Smooth muscle cell (in vitro differentiated cells): ENCODE results near the gene MED12L. TPM values are rescaled to one million over a fixed set of nuclear protein-coding genes. Genes with fewer than 3 reads are reported as not detected.
"Not testable (repeated sequence)": the region's sequence is repeated elsewhere in the genome, so short reads cannot be mapped to it uniquely, and the experiment has no call there.

ENCODE experiments used
- DNase-seq: peaks from one replicate; lab custom pipeline; 2025; ENCODE audit not compliant: unreplicated experiment; lab: John Stamatoyannopoulos, UW
- H2AFZ ChIP-seq: fragments of 200-600 bp; sonication (generic); 2 replicates; pipeline ENCODE4 v1.6.0; 2016; ENCODE audit warnings: antibody characterized with exemption, low read depth, mild to moderate bottlenecking
- H3F3A ChIP-seq: fragments of 200-600 bp; sonication (generic); 2 replicates; pipeline ENCODE4 v1.6.0; 2017; ENCODE audit warnings: antibody characterized with exemption, low read depth
- H3K27ac ChIP-seq: fragments of 200-600 bp; sonication (generic); 2 replicates; pipeline ENCODE4 v1.5.1; 2016; ENCODE audit warnings: low read depth, mild to moderate bottlenecking
- H3K27me3 ChIP-seq: fragments of 200-600 bp; sonication (generic); 2 replicates; pipeline ENCODE4 v1.6.1; 2016; ENCODE audit warnings: low read depth, mild to moderate bottlenecking
- H3K36me3 ChIP-seq: fragments of 200-600 bp; sonication (generic); 2 replicates; pipeline ENCODE4 v1.5.1; 2016; ENCODE audit warnings: low read depth
- H3K4me1 ChIP-seq: fragments of 200-600 bp; sonication (generic); 2 replicates; pipeline ENCODE4 v1.5.1; 2016; ENCODE audit warnings: low read depth
- H3K4me2 ChIP-seq: fragments of 200-600 bp; sonication (generic); 2 replicates; pipeline ENCODE4 v1.6.0; 2016; ENCODE audit warnings: mild to moderate bottlenecking
- H3K4me3 ChIP-seq: fragments of 200-600 bp; sonication (generic); 2 replicates; pipeline ENCODE4 v1.5.1; 2016; ENCODE audit warnings: mild to moderate bottlenecking
- H3K79me2 ChIP-seq: fragments of 200-600 bp; sonication (generic); 2 replicates; pipeline ENCODE4 v1.6.0; 2016; ENCODE audit warnings: low read depth, mild to moderate bottlenecking
- H3K9ac ChIP-seq: fragments of 200-600 bp; sonication (generic); 2 replicates; pipeline ENCODE4 v1.6.0; 2016; ENCODE audit warnings: low read depth
- H3K9me3 ChIP-seq: fragments of 200-600 bp; sonication (generic); replicated peaks from 2 replicates; pipeline ENCODE4 v1.5.1; 2016; ENCODE audit warnings: low read depth
- H4K20me1 ChIP-seq: fragments of 200-600 bp; sonication (generic); 2 replicates; pipeline ENCODE4 v1.6.0; 2016; ENCODE audit warnings: low read depth
- WGBS: methylation state at CpG from one replicate; pipeline ENCODE4 v1.1.7; 2016; ENCODE audit warnings: low lambda C conversion rate; 5-methylcytosine and 5-hydroxymethylcytosine counted together
- polyA plus RNA-seq: library from polyadenylated mRNA; unstranded; fragments of >200 nt; fragmentation: Nextera tagmentation; extraction: Ambion mirVana; gene quantifications from 2 replicates; pipeline ENCODE4 v1.2.1, GENCODE V29; 2016
- total RNA-seq: library from RNA; depleted of rRNA; stranded (reverse); fragments of >200 nt; gene quantifications from 2 replicates; pipeline ENCODE4 v1.2.3, GENCODE V29; 2014
- TF ChIP-seq, protein P1 (sequence below): fragments of 200-600 bp; sonication (generic); IDR thresholded peaks from 2 replicates; pipeline ENCODE4 v1.5.1; 2017; ENCODE audit warnings: borderline replicate concordance, mild to moderate bottlenecking, antibody characterized with exemption; ENCODE audit not compliant: insufficient read depth, poor library complexity, severe bottlenecking

Gene MED12L
- total and polyA plus RNA-seq, 2 experiments from 2014 or later = 0.26 to 1.5 TPM

DNA sequence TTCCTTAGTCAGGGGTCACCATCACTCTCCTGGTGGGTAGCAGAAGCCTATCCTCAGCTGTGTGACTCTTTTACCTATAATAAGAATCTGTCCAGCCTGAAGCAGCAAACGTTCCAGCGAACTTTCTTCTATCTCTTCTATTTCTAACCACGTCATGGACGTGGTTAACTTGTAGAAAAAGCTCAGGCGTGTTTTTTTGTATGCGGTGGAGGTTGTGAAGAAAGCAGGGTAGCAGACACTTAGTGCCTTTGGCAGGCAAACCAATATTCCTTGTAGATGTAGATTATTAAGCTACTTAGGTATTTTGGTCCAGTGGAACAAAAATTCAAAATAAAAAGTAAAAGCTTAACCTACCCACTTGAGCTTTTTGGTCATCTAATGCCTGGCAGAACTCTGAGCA is 149.4 kb downstream of the MED12L start:
- WGBS = 95% methylated on average over 6 of the region's 6 CpGs
- Histone ChIP-seq H3K79me2 (no peaks in the 10 kb centered on the region), H3K27me3 (no peaks in the 10 kb centered on the region), H3K4me1 (no peaks in the 10 kb centered on the region), H3K4me3 (no peak overlapping the region), H3K9me3 (no peaks in the 10 kb centered on the region), H4K20me1 (no peaks in the 10 kb centered on the region), H3K4me2 (no peak overlapping the region), H3K36me3 (no peaks in the 10 kb centered on the region), H3K27ac (no peak overlapping the region), H2AFZ (no peak overlapping the region), H3F3A (no peaks in the 10 kb centered on the region), H3K9ac (no peak overlapping the region)
- no peak for DNase-seq
- TF ChIP-seq, protein P1, sequence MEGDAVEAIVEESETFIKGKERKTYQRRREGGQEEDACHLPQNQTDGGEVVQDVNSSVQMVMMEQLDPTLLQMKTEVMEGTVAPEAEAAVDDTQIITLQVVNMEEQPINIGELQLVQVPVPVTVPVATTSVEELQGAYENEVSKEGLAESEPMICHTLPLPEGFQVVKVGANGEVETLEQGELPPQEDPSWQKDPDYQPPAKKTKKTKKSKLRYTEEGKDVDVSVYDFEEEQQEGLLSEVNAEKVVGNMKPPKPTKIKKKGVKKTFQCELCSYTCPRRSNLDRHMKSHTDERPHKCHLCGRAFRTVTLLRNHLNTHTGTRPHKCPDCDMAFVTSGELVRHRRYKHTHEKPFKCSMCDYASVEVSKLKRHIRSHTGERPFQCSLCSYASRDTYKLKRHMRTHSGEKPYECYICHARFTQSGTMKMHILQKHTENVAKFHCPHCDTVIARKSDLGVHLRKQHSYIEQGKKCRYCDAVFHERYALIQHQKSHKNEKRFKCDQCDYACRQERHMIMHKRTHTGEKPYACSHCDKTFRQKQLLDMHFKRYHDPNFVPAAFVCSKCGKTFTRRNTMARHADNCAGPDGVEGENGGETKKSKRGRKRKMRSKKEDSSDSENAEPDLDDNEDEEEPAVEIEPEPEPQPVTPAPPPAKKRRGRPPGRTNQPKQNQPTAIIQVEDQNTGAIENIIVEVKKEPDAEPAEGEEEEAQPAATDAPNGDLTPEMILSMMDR = no peak

DNA sequence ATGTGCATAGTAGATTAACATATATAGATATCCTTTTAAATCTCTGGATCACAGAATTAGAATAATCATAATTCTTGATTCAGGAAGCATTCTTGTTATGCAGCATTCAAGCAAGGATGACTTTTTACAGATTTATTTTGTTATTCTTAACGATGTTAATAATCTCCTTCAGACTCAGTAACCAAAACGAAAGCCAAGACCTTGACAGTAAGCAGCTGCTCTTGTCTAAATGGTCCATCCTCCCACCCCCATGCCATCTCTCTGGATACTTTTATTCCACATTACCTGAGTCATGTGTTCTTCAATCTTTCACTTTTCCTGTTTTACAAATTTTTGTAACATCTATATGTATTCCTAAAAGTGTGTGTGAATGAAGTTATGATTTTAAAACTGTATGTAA is 150.9 kb downstream of the MED12L start:
- no peak overlapping the region for H3K4me2 ChIP-seq
- H3K27me3 ChIP-seq = no peaks in the 10 kb centered on the region
- H3K4me3 ChIP-seq = no peak overlapping the region
- 66% methylated on average over 2 of the region's 2 CpGs for WGBS
- H3K27ac ChIP-seq = no peak overlapping the region
- no peaks in the 10 kb centered on the region for H3K36me3 ChIP-seq
- no peak overlapping the region for H2AFZ ChIP-seq
- H3K79me2 ChIP-seq = no peaks in the 10 kb centered on the region
- H4K20me1 ChIP-seq = no peaks in the 10 kb centered on the region
- H3K4me1 ChIP-seq = no peaks in the 10 kb centered on the region
- DNase-seq = no peak
- no peaks in the 10 kb centered on the region for H3K9me3 ChIP-seq
- TF ChIP-seq, protein P1 = no peak
- H3F3A ChIP-seq = no peaks in the 10 kb centered on the region
- no peak overlapping the region for H3K9ac ChIP-seq

DNA sequence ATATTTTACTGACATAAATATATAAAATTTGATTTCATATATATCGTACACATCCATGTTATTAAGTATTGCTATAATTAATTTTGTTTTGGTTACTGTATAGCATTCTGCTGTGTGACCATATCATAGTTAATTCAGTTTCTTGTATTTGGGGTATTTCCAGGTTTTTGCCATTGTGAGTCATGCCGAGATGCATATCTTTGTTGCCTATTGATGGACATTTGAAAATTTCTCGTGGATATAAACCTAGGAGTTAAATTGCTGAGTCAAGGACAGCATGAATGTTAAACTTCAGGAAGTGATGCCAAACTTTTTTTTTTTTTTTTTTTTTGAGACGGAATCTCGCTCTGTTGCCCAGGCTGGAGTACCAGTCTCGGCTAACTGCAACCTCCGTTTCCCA is 151.3 kb downstream of the MED12L start:
- 98% methylated on average over 7 of the region's 7 CpGs for WGBS
- Histone ChIP-seq H4K20me1 (no peaks in the 10 kb centered on the region), H3K9ac (no peak overlapping the region), H3F3A (no peaks in the 10 kb centered on the region), H3K9me3 (no peaks in the 10 kb centered on the region), H3K36me3 (no peaks in the 10 kb centered on the region), H2AFZ (no peak overlapping the region), H3K27me3 (no peaks in the 10 kb centered on the region), H3K27ac (no peak overlapping the region), H3K4me1 (no peaks in the 10 kb centered on the region), H3K4me2 (no peak overlapping the region), H3K79me2 (no peaks in the 10 kb centered on the region), H3K4me3 (no peak overlapping the region)
- TF ChIP-seq, protein P1 = no peak
- no peak for DNase-seq

DNA sequence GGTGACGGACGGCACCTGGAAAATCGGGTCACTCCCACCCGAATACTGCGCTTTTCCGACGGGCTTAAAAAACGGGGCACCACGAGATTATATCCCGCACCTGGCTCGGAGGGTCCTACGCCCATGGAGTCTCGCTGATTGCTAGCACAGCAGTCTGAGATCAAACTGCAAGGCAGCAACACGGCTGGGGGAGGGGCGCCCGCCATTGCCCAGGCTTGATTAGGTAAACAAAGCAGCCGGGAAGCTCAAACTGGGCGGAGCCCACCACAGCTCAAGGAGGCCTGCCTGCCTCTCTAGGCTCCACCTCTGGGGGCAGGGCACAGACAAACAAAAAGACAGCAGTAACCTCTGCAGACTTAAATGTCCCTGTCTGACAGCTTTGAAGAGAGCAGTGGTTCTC is 156.5 kb downstream of the MED12L start:
- not testable (repeated sequence) for DNase-seq
- WGBS = 82% methylated on average over 16 of the region's 18 CpGs

More for the DNA sequence above, 156.5 kb downstream of the MED12L start:
- not testable (repeated sequence) for H3K79me2 ChIP-seq, H3K9me3 ChIP-seq, H4K20me1 ChIP-seq, H3K36me3 ChIP-seq, H3K4me3 ChIP-seq, H3K27ac ChIP-seq, H3K27me3 ChIP-seq, H3F3A ChIP-seq, H3K9ac ChIP-seq, H3K4me1 ChIP-seq, H3K4me2 ChIP-seq, H2AFZ ChIP-seq
